GM18951 (cell line): ENCODE data around the gene HRH2.

Experiments
- POLR2A ChIP-seq: IDR thresholded peaks from 4 replicates; pipeline ENCODE4 v1.6.1; 2011; ENCODE audit warnings: mild to moderate bottlenecking; ENCODE audit not compliant: insufficient read length, insufficient read depth; ENCODE audit errors: extremely low read depth
- in situ Hi-C: fragments of 300-500 bp; cut with MboI; formaldehyde crosslinking; loops from one replicate; pipeline ENCODE4 v1.12.0; 2022; ENCODE audit warnings: low sequenced_read_pairs, mixed read lengths, inconsistent platforms; ENCODE audit not compliant: unreplicated experiment

The HRH2 gene

GRCh38 chr5:175696139-175696854, 38.4 kb downstream of the HRH2 start:
- in situ Hi-C loops = loop anchor here (10.0 kb wide), 1 partner anchor 161 kb away; no protein-coding TSS in a partner anchor
- TF ChIP-seq POLR2A = no peak

GRCh38 chr5:175696855-175697198, 39.0 kb downstream of the HRH2 start:
- in situ Hi-C loops = loop anchor here (10.0 kb wide), 1 partner anchor 162 kb away; no protein-coding TSS in a partner anchor
- TF ChIP-seq POLR2A = no peak

DNA sequence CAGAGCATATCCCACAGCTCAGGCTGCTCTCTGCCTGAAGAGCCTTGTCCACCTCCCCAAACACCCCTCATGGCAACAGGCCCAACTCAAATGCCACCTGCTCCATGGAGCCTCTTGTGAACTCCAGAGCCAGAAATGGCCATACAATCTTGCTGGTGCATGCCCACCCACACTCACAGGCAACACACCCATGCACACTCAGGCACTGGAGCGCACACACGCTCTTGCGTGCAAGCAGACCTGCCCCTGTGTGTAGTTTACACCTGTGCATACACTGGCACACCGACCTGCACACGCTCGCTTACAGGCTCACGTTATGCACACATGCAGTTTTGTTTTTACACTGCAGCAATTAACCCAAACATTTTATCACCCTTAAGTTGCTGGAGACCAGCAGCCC, 40.0 kb downstream of the HRH2 start:
- in situ Hi-C loops = loop anchor here (10.0 kb wide), 1 partner anchor 163 kb away; no protein-coding TSS in a partner anchor
- no peak for TF ChIP-seq POLR2A

- no peak for TF ChIP-seq POLR2A
- in situ Hi-C loops = loop anchor here (10.0 kb wide), 1 partner anchor 164 kb away; no protein-coding TSS in a partner anchor
Measured at GRCh38 chr5:175698401-175699115, 40.7 kb downstream of the HRH2 start.

DNA sequence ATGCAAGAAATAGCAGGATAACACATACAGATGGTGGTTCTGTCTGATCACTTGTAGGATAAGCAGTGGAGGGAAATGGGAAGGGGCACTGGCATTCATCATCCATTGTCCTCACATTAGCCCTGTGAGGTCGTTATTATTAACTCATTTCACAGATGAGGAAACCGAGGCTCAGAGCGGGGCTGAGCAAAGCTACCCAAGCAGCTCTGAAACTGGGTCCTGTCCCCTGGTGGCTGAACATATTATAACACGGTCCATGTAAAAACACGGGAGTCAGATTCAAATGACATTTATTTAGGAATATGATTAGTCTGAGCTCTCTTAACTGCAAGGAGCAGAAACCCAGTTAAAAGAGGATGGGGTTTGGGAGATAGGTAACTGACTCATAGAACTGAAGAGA, 43.1 kb downstream of the HRH2 start:
- in situ Hi-C loops = no loop called here
- TF ChIP-seq POLR2A = no peak

DNA sequence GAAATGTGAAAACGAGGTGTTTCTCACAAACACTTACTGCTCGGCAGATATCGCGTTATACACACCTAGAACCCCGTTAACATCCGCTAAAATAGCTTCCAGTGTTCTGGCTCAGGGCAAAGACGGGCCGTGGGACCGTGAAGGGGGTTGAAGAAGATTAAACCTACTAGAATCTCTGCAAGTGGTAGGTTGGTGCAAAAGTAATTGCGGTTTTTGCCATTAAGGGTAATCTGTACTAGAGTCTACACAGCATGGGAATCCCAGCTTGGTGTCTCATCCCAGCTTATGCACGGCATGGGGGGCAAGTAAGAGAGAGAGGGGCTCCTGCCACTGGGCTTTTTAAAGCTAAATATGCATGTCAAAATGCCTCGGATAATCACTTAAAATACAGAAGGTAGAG, 43.9 kb downstream of the HRH2 start:
- in situ Hi-C loops = no loop called here
- no peak for TF ChIP-seq POLR2A

DNA sequence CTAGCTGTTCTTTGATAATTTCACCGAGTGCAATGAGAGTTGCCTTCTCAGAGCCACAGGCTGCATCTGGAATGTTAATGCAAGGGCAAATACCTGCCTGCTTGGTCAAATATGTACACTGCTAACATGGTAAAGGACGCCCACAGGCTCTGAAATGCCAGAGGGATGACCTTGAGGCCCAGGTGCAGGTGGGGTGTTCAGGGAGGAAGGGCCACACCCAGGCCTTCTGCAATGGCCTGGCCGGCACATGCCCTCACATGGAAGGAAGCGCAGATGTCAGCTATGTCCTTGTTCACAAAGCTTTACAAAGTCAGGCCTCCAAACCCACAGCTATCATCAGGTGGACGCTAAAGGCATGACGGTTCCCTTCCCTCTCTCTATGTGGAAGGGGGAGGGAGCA, 48.6 kb downstream of the HRH2 start:
- no peak for TF ChIP-seq POLR2A
- in situ Hi-C loops = no loop called here

- in situ Hi-C loops = no loop called here
- no peak for TF ChIP-seq POLR2A
Measured at GRCh38 chr5:175707751-175708375, 50.0 kb downstream of the HRH2 start.

- in situ Hi-C loops = no loop called here
- TF ChIP-seq POLR2A = no peak
Measured at GRCh38 chr5:175709276-175709781, 51.5 kb downstream of the HRH2 start.

GRCh38 chr5:175710326-175710725, 52.5 kb downstream of the HRH2 start:
- in situ Hi-C loops = no loop called here
- TF ChIP-seq POLR2A = no peak

DNA sequence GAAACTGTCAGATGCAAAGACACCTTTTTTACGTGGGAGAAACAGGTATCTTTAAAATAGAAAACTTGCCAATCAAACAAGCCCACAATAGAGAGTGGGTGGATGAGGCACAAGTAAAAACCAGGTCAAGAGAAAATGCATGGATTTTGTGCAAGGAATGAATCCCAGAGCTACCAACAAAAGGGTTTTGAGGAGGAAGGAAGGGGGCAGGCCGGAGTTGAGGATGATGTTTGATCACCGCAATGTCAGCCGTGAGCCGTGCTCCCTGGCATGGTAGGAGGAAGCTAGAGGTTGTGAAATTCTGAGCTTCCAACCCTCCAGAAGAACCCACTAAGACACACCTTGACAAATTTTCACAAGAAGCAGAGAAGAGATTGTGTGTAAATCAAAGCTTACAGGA, 53.2 kb downstream of the HRH2 start:
- TF ChIP-seq POLR2A = no peak
- in situ Hi-C loops = no loop called here

- TF ChIP-seq POLR2A = no peak
- in situ Hi-C loops = no loop called here
Measured at GRCh38 chr5:175711472-175712312, 53.8 kb downstream of the HRH2 start.

DNA sequence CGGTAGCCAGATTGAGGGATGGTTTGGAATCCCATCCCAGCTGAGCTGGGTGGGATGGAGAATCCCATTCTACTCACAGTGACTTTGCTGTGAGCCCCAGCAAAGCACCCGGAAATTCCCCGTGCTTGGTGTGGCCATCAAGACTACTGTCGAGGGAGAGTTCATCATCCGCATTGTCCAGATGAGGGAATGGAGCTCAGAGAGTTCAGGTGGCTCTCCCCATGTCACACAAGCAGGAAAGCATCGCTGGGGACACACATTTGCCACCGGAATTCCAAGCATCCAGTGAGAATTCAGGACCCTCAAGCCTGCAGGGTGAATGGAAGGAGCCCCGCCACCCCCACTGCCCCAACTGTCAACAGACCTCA, 54.4 kb downstream of the HRH2 start:
- no peak for TF ChIP-seq POLR2A
- in situ Hi-C loops = no loop called here

GRCh38 chr5:175712681-175713085, 54.8 kb downstream of the HRH2 start:
- in situ Hi-C loops = no loop called here
- TF ChIP-seq POLR2A = no peak
